Right lung (tissue), 5 donors: ENCODE data around the gene STK35. TPM values are rescaled to one million over a fixed set of nuclear protein-coding genes. Genes with fewer than 3 reads are reported as not detected.
"Not testable (repeated sequence)": the region's sequence is repeated elsewhere in the genome, so short reads cannot be mapped to it uniquely, and the experiment has no call there.

Source experiments
- DNase-seq, 2 donors: peaks; one replicate each; pipeline ENCODE4 v3.0.0-alpha.2; 2013
- polyA plus RNA-seq, 5 donors: library from polyadenylated mRNA; unstranded; fragments of 120-200 nt; gene quantifications; one replicate each; pipeline versions ENCODE4 v1.2.1 to v1.2.3, GENCODE V29; 2013; ENCODE audit warnings: inconsistent platforms in 1 of 5, low replicate concordance in 1 of 5; ENCODE audit not compliant: insufficient read length in 5 of 5, insufficient read depth in 1 of 5

The STK35 gene
- polyA plus RNA-seq, 5 donors: 14.4 to 20.2 (median 18.0) TPM

DNA sequence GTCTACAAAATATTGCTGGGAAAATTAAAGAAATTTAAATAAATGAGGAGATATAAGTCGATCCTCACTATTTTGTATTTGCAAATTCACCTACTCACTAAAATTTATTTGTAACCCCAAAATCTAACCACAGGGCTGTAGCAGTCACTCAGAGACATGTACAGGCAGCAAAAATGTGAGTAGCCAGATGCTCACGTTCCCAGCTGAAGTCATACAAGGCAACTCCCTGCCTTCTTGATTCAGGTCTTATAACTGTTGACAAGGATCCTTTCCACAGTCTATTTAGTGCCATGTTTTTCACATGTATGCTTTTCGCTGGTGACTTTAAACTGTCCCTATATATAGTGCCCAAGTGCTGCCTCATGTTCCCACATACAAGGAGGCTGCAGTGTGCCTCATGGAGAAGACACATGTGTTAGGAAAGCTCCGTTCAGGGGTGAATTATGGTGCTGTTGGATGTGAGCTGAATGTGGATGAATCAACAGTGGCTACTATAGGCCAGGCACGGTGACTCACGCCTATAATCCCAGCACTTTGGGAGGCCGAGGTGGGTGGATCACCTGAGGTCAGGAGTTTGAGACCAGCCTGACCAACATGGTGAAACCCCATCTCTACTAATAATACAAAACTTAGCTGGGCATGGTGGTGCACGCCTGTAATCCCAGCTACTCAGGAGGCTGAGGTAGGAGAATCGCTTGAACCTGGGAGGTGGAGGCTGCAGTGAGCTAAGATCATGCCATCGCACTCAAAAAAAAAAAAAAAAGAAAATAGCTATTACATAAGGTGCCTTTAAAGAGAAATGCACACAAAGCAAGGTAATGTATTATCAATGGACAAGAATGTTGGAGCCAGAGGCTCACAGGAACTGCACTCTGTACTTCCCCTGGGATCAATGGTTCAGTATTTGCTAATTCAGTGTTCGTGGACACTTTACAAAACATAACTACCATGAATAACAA is 55.3 kb downstream of the STK35 start:
- DNase-seq: no peak

DNA sequence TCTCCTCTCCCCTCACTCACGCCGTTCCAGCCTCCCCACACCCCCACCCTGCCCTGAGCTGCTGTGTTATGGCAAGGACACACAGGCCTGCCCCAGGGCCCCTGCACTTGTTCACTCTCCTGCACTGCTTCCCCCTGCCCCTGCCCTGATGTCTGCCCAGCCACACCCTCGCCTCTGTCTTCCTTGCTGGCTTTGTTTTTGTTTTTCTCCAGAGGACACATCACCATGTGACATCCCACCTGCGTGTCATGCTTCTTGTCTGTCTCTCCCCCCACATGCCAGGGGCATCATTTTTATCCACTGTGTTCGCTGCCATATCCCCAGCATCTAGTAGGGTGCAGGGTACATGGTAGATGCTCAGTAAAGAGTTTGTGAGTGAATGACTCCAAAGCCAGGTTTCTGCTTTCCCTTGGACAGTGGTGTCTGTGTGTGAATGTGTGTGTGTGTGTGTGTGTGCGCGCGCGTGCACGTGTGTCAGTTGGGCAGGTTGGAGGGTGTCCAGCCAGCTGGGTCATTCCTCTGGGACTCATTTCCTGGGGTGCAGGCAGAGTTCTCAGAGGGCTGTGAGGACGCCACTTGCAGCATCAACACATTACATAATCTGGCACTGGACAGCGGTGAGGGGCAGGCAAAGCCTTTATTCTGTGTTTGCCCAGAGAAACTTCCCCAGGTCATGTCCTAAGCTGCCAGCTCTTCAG is 60.6 kb downstream of the STK35 start:
- no peak for DNase-seq

DNA sequence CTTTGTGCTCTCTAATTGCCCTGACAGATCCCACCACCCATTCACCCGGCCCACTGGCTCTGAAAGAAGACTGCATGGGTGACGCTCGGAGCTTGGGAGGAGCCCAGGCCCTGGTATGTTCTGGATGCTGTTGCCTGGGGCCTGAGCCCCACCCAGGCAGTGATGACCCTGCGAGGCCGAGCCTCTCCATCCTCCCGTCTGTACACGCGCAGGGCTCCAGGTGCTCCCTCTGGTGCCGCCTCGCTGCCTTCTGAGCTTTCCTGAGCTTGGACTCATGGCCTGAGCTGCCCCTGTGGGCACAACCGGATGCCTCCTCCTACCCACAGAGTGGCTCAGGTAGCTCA is 61.2 kb downstream of the STK35 start:
- DNase-seq: no peak

DNA sequence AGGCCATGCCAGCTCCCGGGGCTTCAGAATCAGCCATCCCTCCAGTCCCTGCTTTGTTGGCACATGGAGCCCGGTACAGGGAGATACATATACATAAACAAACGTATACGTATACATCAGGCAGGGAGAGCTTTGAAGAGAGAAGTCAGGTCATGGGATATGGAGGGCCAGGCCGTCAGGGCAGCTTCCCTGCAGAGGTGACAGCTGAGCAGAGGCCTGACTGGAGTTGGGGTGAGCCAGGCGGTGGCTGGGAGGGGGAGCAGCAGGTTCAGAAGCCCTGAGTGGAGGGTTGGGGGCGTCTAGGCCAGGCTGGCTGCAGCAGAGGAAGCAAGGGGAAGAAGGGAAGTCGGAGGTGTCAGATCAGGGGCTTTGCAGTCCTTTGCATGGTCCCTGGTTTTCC is 61.7 kb downstream of the STK35 start:
- DNase-seq: no peak

DNA sequence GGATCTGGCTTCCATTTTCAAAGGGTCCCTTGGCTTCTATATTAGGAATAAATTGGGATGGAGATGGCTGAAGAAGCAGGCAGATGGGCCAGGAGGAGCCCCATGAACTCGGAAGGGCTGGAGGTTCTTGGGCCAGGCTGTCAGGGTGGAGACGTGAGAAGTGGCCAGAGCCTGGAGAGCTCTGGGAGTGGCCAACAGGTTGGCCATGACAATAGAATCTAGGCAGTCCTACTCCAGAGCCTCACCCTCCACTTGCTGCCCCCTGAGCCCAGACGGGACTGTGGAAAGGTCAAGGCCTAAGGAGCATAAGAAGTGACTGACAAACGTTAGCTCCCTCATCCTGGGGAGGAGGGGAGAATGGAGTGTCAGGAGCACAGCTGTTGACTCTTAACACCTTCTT is 62.1 kb downstream of the STK35 start:
- no peak for DNase-seq

DNA sequence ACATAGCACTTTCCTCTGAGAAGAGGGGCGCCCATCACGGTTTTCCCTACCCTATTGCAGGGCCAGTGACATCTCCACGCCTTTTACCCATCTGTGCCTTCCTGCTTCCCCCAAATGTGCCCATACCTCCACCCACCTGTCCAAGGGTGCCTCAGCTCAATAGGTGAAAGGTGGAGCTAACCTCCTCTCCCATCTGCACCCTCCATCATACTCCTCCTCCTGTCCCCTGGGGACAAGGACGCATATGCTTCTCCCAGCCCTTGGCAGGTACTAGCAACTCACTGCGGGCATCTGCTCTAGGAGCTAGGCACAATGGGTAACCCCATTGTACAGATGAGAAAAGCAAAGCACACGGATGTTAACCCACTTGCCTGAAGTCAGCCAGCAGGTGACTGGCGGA is 62.8 kb downstream of the STK35 start:
- no peak for DNase-seq

DNA sequence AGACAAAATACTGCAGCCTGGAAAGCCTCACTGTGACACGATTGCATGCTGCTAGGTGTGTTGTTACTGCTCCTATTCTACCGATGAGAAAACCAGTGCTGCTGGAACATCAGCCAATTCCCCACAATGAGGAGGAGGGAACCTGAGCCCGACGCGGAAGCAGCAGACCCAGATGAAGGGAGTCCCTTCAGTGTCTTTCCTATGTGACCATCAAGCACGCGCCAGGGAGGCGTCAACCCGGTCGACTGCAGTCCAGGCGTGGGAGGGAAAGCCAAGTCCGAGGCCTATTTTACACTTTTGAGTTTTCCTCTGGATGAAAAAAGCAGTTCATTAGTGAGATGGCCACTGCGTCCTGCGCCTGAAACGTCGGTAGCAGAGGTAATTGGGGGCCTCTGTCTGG is 63.3 kb downstream of the STK35 start:
- DNase-seq: no peak

DNA sequence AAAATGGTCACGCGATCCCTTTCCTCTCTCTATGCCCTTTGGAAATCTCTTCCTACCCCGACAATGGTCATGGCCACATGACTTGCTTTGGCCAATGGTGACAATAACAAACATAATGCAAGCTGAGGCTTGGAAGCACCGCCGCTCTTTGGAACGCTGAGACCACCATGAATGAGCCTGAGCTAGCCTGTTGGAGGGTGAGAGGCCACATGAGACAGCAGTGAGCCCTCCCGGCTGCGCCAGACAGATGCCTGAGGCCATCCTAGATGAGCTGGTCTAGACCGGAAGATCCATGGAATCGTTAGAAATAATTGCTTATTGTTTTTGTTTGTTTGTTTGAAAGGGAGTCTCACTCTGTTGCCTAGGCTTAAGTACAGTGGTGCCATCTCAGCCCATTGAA is 64.2 kb downstream of the STK35 start:
- no peak for DNase-seq

DNA sequence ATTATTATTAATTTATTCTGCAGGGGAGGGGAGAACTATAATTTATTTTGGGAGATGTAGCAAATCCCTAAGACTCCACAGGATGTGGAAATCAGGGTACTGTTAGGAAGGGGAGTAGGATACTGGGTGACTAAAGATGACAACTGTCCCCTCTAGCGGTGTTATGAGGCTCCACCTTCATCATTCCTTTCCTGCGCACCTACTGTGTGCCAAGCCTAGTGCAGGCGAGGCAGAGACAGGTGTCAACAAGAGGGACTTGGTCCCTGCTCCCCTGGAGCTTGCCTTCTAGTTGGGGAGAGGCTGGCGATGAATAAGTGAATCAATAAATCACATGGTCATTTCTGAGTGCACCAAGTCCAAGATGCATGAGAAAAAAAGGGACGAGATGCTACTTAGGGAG is 65.5 kb downstream of the STK35 start:
- no peak for DNase-seq

DNA sequence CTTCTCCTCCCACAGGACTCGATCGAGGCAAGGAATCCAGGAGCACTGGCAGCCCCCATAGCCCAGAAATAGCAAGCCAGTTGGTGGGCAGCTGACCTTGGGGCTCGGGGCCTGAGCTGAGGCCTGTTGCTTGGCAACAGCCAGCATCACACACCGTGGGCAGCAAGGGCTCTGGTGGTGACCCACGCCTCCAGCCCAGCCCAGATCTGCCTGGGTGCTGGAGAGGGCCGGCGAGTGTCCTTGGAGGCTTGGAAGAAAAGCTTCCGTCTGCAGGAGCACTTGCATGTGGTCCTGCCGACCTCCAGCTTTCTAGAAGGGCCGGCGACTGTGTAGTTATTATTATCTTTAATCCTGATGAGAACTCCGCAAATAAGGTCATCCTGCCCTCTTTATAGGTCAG is 67.3 kb downstream of the STK35 start:
- DNase-seq: no peak

DNA sequence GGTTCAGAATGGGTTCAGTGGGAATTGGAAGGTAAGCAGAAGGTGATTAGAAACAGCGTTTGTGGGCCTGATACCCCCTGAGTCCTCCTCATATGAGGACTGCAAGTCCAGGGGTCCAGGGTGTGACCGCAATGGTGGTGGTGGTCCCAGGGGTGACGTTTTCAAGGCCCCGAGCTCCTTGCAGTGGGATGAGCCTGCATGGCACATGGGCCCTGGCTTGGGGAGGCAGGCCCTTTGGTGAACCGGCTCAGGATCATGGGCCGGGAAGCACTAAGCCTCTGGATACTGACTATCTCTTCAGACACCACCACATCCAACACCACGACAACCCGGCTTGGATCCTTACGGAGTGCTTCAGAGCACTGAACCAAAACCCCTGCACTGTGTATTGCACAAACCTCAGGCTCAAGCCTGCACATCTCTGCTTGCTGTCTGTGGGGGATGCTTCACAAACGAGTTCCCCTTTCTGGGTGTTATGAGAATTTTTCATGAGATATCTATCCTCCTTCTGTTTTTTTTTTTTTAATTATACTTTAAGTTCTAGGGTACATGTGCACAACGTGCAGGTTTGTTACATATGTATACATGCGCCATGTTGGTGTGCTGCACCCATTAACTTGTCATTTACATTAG is 67.9 kb downstream of the STK35 start:
- DNase-seq: no peak

DNA sequence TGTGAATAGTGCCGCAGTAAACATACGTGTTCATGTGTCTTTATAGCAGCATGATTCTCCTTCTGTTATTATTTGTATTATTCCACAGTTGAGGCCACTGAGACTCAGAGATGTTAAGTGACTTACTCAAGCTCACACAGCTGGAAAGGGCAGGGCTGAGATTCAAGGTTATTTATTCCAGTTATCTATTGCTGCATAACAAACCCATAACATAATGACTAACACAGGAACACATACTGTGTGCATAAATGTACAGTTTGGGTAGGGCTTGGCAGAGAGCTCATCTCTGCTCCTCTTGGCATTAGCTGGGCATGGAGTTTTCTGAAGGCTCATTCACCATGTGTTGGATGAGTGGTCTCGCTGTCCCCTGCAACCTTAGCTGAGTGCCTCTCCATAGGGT is 68.8 kb downstream of the STK35 start:
- DNase-seq: no peak

DNA sequence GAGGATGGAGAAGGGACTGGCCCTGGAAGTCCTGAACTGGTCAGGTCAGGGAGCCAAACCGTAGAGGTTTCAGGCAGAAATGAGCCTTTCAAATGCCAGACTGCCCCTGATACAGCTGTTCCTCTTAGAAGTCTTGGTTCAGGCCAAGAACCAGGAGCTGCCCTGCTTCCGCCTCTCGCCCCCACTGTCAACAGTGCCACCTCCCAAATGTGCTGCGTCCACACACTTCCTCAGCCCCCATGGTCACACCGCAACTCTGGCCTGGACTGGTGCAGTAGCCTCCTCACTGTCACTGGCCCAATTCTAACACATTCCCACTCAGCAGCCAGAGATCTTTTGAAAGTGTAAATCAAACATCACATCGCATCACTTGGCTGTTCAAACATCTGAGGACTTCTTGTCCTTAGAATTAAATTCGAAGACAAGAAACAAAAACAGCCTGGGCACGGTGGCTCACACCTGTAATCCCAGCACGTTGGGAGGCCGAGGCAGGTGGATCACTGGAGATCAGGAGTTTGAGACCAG is 69.7 kb downstream of the STK35 start:
- no peak for DNase-seq

DNA sequence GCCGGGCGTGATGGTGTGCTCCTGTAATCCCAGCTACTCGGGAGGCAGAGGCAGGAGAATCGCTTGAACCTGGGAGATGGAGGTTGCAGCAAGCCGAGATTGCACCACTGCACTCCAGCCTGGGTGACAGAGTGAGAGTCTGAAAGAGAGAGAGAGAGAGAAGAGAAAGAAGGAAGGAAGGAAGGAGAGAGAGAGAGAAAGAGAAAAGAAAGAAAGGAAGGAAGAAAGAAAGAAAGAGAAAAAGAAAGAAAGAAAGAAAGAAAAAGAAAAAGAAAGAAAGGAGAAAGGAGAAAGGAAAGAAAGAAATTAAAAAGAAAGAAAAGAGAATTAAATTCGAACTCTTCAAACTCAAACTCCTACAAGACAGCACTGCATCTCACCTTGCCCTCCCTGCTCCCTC is 70.2 kb downstream of the STK35 start:
- not testable (repeated sequence) for DNase-seq

DNA sequence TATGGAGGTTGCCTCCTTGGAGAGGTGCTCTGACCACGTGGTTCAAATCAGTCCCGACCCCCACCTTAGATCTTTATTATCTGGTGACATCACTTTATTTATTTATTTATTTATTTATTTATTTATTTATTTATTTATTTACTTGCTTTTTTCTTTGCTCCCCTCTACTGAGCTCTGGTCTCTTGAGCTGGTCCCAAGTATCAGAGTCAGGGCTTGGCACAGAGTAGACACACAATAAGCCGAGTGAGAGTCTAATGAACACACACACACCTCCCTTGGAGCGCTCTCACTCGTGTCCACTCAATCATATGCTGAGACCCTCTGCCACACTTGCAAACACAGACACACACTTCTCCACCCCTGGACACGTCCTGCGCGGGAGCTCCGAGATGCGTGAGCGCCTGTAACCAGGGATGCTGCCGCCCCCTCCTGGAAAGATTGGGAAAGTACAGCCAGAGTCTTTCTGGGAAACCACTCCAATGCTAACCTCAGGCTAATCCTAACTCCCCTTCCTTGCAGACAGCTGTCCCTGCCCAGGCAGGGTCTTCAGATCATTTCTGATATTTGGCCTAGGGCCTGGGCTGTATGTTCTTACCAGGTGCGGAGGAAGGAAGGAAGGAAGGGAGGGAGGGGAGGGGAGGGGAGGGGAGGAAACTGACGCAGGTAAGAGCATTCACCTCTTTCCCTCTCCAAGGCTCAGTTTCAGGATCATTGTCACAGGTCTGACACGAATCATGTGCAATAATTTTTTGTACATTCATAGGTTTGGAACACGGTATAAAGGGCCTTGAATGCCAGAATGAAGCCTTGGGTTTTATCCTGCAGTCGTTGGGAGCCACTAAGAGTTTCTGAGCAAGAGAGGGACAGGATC is 70.9 kb downstream of the STK35 start:
- DNase-seq: peak; percentile 60 to 64

DNA sequence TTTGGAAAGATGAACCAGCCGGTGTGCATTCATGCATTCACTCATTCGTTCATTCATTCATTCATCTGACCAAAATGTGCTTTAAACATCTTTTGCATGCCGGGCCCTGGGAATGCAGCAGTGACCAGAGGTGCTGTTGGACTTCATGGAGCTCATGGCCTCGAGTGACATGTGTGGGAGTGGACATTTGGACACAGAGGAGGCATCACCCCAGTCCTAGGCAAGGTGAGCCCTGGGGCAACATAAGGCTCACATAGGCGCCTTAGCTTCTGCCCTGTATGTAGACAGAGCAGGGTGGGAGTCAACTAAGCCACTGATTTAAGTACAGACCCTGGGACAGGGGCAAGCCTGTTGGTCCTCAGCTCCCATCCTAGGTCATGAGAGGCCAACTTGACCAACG is 71.6 kb downstream of the STK35 start:
- no peak for DNase-seq

DNA sequence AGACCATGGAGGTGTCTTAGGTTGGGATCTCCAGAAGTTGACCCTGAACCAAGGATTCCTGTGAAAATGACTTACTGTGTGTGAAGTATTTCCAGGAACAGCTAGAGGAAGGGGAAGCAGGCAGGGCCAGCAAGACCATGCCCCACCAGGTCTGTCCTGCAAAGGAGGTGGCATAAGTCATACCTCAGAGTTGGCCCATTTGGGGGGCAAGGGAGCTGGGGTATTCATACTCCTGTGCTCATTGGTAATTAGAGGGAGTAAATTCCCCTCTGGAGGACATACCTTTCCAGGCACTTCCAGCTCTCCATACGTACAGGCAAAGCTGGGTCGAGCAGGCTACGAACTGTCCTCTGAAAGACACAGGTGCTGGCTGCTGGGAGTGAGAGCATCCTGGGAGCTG is 72.4 kb downstream of the STK35 start:
- no peak for DNase-seq

DNA sequence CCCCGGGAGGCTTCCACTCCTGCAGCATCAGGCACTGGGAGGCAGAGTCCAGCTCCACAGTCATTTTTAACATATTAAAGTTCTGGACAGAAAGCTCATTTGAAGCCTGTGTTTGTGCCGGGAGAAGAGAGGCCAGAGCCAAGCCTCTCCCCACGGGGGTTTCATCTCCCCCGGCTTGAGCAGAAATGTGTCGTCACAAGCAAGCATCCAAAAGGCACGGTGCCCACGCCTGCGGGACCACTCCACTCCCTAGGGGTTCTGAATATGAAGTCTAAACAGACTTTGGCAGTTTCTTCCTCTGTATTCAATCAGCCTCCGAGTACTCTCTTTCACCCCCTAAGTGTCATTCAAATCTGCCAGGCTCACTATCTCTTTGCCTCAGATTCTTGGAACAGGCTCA is 75.3 kb downstream of the STK35 start:
- no peak for DNase-seq

DNA sequence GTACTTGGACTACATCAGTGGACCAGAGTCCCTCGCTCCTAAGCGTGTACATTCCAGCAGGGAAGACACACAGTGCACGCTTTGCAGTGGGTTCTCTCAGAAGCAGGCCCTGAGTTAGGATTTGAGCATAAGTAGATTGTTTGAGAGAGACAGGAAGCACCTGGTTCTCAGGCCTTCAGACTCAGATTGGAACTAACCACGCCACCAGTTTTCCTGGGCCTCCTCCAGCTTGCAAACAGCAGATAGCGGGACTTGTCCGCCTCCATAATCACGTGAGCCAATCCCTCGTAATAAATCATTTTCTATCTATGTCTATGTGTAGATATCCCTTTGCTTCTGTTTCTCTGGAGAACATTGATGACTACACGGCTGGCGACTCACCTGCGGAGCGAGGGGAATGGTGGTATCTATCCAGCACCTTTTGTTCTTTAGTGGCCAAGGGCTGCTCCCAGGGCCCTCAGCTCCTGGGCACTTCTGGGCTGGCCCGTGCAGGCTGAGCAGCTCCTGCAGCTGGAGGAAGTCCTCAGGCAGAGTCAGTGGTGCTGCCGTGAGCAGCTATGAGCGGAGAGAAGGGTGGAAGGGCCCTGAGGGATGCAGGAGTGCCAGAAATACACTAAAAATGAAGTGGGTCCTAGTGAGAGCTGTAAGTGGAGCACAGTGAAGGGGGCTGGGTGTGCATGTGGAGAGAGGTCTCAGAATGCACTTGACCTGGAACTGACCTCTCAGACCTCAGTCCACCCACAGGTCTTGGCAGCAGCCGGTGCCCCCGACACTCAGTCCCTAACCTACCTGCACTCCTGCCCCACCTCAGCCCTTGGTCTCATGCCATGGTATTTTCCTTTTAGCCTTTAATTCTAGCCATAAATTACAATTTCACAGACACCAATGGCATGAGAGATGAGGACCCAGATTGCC is 76.9 kb downstream of the STK35 start:
- DNase-seq: peak; percentile 76 to 81

DNA sequence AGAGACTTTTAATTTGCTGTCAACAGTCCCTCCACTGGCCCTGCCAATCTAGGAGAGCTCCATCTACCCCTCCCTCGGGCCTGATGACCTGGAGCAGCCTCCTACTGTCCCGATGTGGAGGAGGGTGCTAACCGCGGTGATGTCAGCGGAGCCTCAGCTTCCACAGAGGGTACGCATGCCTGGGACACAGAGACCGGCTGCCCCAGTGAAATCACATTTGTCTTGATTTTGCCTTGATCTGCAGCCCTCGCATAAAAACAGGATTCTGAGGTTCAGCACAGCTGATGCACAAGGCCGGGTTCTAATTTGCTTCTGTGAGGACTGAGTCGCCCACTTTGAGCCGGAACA is 77.6 kb downstream of the STK35 start:
- no peak for DNase-seq

DNA sequence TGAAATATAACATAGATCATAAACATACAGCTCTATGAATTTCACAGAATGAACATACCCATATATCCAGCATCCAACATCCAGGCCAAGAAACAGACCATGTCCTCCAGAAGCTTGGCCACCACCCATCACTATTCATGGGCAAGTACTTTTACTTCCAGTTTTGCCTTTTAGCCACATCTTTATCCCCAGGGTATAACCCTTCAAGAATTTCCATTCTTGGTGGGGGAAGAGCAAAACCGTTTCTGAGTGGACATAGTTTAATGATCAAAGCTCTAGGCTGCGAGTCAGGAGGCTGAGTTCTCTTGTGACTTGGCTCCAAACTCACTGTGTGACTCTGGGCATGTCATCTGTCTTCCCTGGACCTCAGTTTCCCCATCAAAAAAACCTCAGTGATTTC is 78.3 kb downstream of the STK35 start:
- DNase-seq: no peak
